HepG2 (cell line): ENCODE data around the gene TGM2. TPM values are rescaled to one million over a fixed set of nuclear protein-coding genes. Genes with fewer than 3 reads are reported as not detected.

Source experiments
- AHR ChIP-seq: IDR thresholded peaks from 2 replicates; pipeline ENCODE4 v1.6.1; 2018; ENCODE audit warnings: missing genetic modification reagents, missing compliant biosample characterization
- ATRX ChIP-seq: sonication (generic); formaldehyde crosslinking; IDR thresholded peaks from 2 replicates; pipeline ENCODE4 v1.4.0; 2020; ENCODE audit warnings: missing genetic modification reagents, borderline replicate concordance
- FOXO1 ChIP-seq: sonication (generic); formaldehyde crosslinking; IDR thresholded peaks from 2 replicates; pipeline ENCODE4 v1.4.0; 2020; ENCODE audit warnings: missing genetic modification reagents
- GLI4 ChIP-seq: sonication (generic); formaldehyde crosslinking; IDR thresholded peaks from 2 replicates; pipeline ENCODE4 v1.5.1; 2020; ENCODE audit warnings: missing genetic modification reagents, mild to moderate bottlenecking, moderate library complexity, borderline replicate concordance
- KLF9 ChIP-seq: IDR thresholded peaks from 2 replicates; pipeline ENCODE4 v1.6.1; 2016; ENCODE audit warnings: low read depth
- PAWR ChIP-seq: sonication (generic); formaldehyde crosslinking; IDR thresholded peaks from 2 replicates; pipeline ENCODE4 v1.4.0; 2020; ENCODE audit warnings: missing genetic modification reagents, mild to moderate bottlenecking, borderline replicate concordance
- TGIF2 ChIP-seq: IDR thresholded peaks from 2 replicates; pipeline ENCODE4 v1.6.1; 2016; ENCODE audit warnings: control low read depth, missing compliant biosample characterization
- UBTF ChIP-seq: sonication (generic); formaldehyde crosslinking; IDR thresholded peaks from 2 replicates; pipeline ENCODE4 v1.4.0; 2020; ENCODE audit warnings: mild to moderate bottlenecking, missing genetic modification reagents
- ZBTB14 ChIP-seq: sonication (generic); formaldehyde crosslinking; IDR thresholded peaks from 2 replicates; pipeline ENCODE4 v1.4.0; 2020; ENCODE audit warnings: missing genetic modification reagents
- ZFP41 ChIP-seq: sonication (generic); formaldehyde crosslinking; IDR thresholded peaks from 2 replicates; pipeline ENCODE4 v1.4.0; 2020; ENCODE audit warnings: mild to moderate bottlenecking, missing genetic modification reagents, borderline replicate concordance
- ZNF343 ChIP-seq: sonication (generic); formaldehyde crosslinking; IDR thresholded peaks from 2 replicates; pipeline ENCODE4 v1.4.0; 2020; ENCODE audit warnings: mild to moderate bottlenecking, missing genetic modification reagents
- ZNF354B ChIP-seq: sonication (generic); formaldehyde crosslinking; IDR thresholded peaks from 2 replicates; pipeline ENCODE4 v1.8.0; 2022; ENCODE audit warnings: mild to moderate bottlenecking, missing genetic modification reagents
- ZNF629 ChIP-seq: sonication (generic); formaldehyde crosslinking; conservative IDR thresholded peaks from 2 replicates; pipeline ENCODE4 v1.5.0; 2020; ENCODE audit warnings: missing genetic modification reagents
- ZNF775 ChIP-seq: sonication (generic); formaldehyde crosslinking; IDR thresholded peaks from 2 replicates; pipeline ENCODE4 v1.4.0; 2020; ENCODE audit warnings: missing genetic modification reagents, mild to moderate bottlenecking, moderate library complexity, borderline replicate concordance
- ZNF839 ChIP-seq: sonication (generic); formaldehyde crosslinking; IDR thresholded peaks from 2 replicates; pipeline ENCODE4 v1.4.0; 2020; ENCODE audit warnings: missing genetic modification reagents, mild to moderate bottlenecking, borderline replicate concordance
- ZXDC ChIP-seq: sonication (generic); formaldehyde crosslinking; IDR thresholded peaks from 2 replicates; pipeline ENCODE4 v1.5.0; 2020; ENCODE audit warnings: mild to moderate bottlenecking, missing genetic modification reagents
- polyA plus RNA-seq, 8 experiments: library from polyadenylated mRNA; depleted of rRNA in 3 of 8; stranded (reverse) in 7 of 8; unstranded in 1 of 8; fragments of >200 nt; fragmentation: Illumina TruSeq in 4 of 8; extraction: Trizol in 4 of 8; gene quantifications; 2 replicates each; pipeline versions ENCODE4 v1.2.1 to v1.2.3, GENCODE V29; 2011 to 2016; ENCODE audit warnings: low read depth in 4 of 8, missing spikeins in 1 of 8, mixed read lengths in 1 of 8; ENCODE audit not compliant: insufficient read depth in 1 of 8
- total RNA-seq, 5 experiments: library from RNA; depleted of rRNA; stranded (reverse); fragments of >200 nt; fragmentation: Illumina TruSeq; extraction: Trizol; gene quantifications; 2 replicates each; pipeline ENCODE4 v1.2.3, GENCODE V29; 2016; ENCODE audit warnings: low read depth in 1 of 5
- TF ChIP-seq, protein P1 (sequence below): IDR thresholded peaks from 2 replicates; pipeline ENCODE4 v1.6.1; 2016; ENCODE audit warnings: low read depth, missing genetic modification reagents, missing compliant biosample characterization

The TGM2 gene
- total and polyA plus RNA-seq, 2 of the 13 experiments (the other 11 are each of a cell fraction or from before 2014, with no cell fraction given): 4.2 to 46.4 TPM

DNA sequence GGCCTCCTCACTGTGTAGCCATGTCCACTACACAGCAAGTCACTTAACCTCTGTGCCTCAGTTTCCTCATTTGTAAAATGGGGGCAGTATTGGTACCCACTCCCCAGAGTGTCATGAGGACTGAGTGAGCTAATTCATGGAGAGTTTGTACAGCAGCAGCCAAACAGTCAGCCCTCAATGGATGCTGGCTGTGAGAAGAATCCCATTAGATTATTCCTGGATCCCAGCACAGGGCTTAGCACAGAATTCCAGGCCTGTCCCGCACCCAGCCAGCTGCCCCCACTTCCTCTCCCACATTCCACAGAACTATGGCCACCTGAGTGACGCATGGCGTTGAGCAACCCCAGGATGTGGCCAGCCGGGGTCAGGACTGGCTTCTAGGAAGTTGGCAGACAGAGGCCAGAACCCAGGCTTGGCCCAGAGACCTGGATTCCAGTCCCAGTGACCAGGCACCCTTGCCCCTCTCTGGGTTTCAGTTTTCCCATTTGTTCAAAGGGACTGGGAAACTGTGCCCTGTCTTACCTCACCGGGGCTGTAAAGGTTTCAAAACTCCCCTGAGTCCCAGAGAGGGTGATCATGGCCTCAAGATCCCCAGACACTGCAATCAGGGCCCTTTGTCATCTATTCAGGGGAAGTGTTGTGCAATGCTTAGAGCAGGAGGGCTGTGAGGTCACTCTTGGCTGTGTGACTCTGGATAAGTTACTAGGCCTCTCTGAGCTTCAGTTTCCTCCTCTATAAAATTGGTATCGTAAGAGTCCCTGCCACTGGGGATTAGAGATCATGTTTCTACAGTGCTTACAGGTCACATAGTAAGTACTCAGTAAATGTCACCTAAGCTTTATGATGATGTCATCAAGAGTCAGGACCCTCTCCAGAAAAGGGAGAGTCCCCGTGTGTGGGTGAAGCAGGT, 3.0 kb upstream of the TGM2 start (continued):
- TF ChIP-seq ATRX (CRISPR knock-in tag): no peak
- TF ChIP-seq FOXO1: peak; percentile 24; the same call in 1 of the 2 replicates
- no peak for TF ChIP-seq ZFP41 (CRISPR knock-in tag)
- TF ChIP-seq TGIF2 (CRISPR knock-in tag): peak; percentile 95
- TF ChIP-seq ZNF629 (CRISPR knock-in tag): peak; percentile 2
- TF ChIP-seq ZNF343 (CRISPR knock-in tag): 0 out of 2 replicates have a peak, but pooled peaks have one; percentile 15
- peak; percentile 49; the same call in 1 of the 2 replicates for TF ChIP-seq AHR (CRISPR knock-in tag)
- no peak for TF ChIP-seq ZNF839 (CRISPR knock-in tag)
- TF ChIP-seq ZNF775 (CRISPR knock-in tag): no peak
- TF ChIP-seq, protein P1, sequence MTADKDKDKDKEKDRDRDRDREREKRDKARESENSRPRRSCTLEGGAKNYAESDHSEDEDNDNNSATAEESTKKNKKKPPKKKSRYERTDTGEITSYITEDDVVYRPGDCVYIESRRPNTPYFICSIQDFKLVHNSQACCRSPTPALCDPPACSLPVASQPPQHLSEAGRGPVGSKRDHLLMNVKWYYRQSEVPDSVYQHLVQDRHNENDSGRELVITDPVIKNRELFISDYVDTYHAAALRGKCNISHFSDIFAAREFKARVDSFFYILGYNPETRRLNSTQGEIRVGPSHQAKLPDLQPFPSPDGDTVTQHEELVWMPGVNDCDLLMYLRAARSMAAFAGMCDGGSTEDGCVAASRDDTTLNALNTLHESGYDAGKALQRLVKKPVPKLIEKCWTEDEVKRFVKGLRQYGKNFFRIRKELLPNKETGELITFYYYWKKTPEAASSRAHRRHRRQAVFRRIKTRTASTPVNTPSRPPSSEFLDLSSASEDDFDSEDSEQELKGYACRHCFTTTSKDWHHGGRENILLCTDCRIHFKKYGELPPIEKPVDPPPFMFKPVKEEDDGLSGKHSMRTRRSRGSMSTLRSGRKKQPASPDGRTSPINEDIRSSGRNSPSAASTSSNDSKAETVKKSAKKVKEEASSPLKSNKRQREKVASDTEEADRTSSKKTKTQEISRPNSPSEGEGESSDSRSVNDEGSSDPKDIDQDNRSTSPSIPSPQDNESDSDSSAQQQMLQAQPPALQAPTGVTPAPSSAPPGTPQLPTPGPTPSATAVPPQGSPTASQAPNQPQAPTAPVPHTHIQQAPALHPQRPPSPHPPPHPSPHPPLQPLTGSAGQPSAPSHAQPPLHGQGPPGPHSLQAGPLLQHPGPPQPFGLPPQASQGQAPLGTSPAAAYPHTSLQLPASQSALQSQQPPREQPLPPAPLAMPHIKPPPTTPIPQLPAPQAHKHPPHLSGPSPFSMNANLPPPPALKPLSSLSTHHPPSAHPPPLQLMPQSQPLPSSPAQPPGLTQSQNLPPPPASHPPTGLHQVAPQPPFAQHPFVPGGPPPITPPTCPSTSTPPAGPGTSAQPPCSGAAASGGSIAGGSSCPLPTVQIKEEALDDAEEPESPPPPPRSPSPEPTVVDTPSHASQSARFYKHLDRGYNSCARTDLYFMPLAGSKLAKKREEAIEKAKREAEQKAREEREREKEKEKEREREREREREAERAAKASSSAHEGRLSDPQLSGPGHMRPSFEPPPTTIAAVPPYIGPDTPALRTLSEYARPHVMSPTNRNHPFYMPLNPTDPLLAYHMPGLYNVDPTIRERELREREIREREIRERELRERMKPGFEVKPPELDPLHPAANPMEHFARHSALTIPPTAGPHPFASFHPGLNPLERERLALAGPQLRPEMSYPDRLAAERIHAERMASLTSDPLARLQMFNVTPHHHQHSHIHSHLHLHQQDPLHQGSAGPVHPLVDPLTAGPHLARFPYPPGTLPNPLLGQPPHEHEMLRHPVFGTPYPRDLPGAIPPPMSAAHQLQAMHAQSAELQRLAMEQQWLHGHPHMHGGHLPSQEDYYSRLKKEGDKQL (CRISPR knock-in tag): no peak
- TF ChIP-seq UBTF (CRISPR knock-in tag): peak; percentile 75
- no peak for TF ChIP-seq KLF9 (CRISPR knock-in tag)
- TF ChIP-seq GLI4: no peak
- no peak for TF ChIP-seq ZBTB14 (CRISPR knock-in tag)
- TF ChIP-seq ZNF354B (CRISPR knock-in tag): no peak
- TF ChIP-seq ZXDC (CRISPR knock-in tag): no peak
- TF ChIP-seq PAWR (CRISPR knock-in tag): no peak
